GM10847 (cell line): ENCODE results near the gene C15orf61.
A peak's percentile ranks its signal among the peaks of the same experiment; 100 is the strongest.

Experiments used
- POLR2A ChIP-seq: IDR thresholded peaks from 2 replicates; pipeline ENCODE4 v1.6.1; 2011; ENCODE audit not compliant: insufficient read length; ENCODE audit errors: extremely low read depth

C15orf61 gene

DNA sequence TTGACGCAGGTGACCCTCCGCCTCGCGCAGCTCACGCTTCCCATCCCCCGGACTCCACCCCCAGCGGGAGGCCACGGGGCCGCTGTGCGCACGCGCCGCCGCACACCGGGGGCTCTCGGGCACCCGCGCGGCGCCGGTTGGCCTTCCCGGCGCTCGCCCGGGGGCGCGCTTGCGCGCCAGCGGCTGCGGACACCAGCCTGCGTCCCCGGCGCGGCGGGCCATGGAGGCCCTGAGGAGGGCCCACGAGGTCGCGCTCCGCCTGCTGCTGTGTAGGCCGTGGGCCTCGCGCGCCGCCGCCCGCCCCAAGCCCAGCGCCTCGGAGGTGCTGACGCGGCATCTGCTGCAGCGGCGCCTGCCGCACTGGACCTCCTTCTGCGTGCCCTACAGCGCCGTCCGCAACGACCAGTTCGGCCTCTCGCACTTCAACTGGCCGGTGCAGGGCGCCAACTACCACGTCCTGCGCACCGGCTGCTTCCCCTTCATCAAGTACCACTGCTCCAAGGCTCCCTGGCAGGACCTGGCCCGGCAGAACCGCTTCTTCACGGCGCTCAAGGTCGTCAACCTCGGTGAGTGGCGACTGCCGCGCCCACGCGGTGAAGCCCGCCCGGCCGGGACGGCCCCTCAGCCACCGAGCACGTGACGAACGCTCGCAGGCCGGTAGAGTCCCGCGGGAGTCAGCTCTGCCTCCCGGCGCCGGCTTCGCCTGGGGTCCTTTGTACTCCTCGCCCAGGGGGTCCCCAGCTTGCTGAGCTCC, at the start of gene C15orf61:
TSS of gene C15orf61 (plus strand) at position 103 of the 754 bp plus-strand sequence. CDS start at position 221, 118 bp downstream.
- TF ChIP-seq POLR2A = peak; percentile 62

- no peak for TF ChIP-seq POLR2A
Measured at GRCh38 chr15:67472957-67473356, 48.0 kb upstream of the C15orf61 start.

DNA sequence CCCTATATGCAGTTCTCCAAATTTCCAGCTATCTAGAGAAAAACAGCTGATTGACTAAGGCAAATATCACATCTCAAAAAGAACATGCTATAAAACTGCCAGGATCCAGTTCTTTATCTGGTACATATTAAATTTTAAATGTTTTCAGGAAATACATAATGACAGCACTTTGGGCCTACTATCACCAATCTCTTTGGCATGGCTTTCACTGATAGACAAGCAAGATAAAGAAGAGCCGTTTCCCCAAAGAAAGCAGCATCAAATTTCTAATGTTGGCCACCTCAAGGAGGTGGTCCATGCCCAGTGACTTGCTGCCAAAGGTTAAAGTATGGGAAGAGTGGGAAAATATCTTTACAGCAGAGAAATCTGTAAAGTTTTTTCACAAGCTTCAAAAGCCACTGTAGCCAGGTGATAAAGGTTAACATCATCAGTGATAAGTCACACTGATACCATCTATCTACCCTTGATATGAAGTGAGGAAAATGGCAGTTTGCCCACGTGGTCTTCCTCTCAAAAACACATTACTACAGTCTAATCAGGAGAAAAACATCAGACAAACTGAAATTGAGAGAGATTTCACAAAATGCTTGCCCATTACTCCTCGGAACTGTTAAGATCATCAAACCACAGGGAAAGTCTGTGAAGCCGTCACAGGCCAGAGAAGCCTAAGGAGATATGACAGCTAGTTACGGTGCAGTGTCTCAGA, 46.4 kb upstream of the C15orf61 start:
- TF ChIP-seq POLR2A = no peak

DNA sequence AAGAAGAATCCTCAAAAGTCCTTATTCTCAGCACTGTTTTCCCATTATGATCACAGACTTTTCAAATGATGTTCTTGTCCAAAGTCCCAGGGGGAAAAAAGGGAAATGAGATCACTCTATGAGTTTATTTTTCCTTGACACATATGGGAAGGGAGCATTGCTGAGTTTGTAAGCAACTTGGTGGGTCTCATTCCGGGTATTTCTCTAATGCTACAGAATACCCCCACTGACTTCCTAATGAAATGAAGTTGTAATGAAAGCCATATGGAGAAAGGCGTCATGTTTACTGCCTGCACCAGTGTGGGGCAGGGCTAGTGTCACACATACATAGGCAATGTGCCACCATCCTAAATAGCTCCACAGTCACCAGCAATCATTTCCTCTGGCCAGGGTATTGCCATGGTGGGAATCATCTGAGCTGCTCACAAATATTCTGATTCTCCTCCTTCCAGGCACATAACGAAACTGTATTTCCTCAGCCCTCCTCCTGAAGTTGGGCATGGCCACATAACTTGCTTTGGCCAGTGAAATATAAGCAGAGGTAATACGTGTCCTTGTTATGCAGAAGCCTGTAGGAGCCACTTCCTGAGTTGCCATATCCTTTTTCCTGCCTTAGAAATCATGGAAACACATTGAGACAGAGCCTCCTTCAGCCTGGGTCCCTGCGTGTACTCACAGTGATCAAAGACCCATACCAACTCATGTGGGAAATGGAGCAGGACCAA, 41.0 kb upstream of the C15orf61 start:
- no peak for TF ChIP-seq POLR2A

- TF ChIP-seq POLR2A = no peak
Measured at GRCh38 chr15:67480741-67481140, 40.2 kb upstream of the C15orf61 start.

- no peak for TF ChIP-seq POLR2A
Measured at GRCh38 chr15:67481680-67482079, 39.3 kb upstream of the C15orf61 start.

- TF ChIP-seq POLR2A = no peak
Measured at GRCh38 chr15:67495585-67495984, 25.3 kb upstream of the C15orf61 start.

DNA sequence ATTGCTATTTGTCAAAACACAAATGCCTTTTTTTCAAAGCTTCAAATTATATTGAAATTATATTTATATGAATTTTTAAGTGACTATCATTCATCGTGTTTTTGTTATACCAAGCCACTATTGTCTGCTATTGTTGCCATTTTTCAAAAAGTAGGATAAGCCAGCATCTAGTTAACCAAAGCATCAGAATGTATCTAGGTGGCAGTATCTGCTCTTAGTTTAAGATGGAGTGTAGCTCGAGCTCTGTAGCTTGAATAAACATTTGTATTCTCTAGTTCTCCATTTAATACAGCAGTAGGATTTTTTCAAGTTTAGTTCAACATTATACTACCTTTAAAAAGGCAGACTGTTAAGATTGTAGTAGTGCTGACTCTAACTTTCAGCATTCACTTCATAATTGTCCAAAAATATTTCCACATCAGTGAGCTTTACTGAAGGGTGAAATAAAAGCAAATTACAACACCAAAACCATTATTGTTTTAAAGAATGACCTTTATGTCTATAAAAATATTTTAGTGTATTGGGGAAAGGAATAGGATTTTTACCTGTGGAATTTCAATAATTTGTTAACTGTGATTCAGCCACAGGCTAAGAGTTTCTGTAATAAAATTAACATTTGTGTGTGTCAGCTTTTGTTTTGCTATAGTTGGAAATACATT, 19.6 kb upstream of the C15orf61 start:
- TF ChIP-seq POLR2A = no peak

DNA sequence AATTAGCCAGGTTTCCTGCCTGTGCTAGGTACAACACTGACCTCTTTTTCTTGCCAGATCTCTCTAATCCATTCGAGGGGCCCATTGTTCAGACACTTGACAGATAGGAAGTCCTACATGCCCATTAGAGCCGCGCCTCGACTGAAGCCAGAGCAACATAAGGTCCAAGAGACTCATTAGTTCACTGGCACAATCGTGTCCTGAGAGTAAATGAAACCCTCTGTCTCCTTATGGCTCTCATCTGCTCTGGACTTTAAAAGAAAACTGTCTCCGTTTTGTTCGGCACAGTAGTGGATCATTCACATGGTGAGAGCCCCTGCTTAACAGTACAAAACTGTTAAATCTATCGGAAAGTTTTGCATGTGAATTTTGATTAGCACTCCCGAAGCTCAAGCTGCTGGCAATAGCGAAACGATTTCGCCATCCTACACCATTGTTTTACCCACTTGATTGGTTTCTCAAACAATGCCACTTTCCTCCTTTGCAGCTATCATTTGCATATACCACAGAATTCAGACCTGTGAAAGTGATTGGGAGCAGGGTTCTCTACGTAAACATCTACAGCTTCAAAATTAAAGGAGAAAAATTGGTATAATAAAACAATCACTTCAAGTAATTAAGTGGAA, 19.0 kb upstream of the C15orf61 start:
- no peak for TF ChIP-seq POLR2A

- TF ChIP-seq POLR2A = no peak
Measured at GRCh38 chr15:67504056-67504455, 16.9 kb upstream of the C15orf61 start.

- TF ChIP-seq POLR2A = no peak
Measured at GRCh38 chr15:67504796-67505195, 16.1 kb upstream of the C15orf61 start.

DNA sequence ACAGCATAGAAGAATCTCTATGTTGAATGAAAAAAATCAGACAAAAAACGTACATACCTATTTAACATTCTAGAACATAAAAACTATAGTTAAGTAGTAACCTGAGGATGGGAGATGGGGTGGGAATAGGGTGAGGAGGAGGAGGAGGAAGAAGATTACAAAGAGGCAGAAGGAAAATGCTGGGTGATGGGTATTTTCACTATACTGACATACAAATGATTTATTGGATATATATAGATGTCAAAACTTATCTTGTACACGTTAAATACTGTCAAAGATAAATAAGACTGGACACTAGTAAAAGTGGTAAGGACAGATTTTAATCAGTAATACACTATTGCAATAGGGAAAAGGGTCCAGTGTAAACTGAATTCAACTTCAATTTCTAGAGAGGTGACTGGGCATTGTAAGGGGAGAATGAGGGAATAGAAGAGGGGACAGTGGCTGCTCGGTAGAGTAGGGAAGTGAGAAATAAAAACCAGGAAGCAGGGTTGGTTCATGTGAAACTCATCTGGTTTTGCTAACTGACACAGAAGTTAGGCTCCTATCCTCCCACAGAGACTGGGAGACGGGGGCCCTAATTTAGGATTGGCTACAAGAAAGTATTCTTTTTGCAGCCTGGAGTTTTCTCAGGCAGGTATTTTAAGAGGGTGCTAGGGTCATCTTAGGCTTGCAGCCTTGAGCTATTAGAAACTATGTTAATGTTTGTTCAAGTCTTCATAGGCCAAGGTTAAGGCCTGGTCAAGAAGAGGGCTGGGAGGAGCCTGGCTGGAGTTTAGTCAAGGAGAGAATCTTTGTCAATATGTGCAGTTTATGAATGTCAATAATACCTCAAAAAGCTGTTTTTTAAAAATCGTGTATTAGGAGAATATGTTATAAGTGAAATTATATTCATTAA, 15.0 kb upstream of the C15orf61 start:
- no peak for TF ChIP-seq POLR2A

- no peak for TF ChIP-seq POLR2A
Measured at GRCh38 chr15:67506775-67507747, 13.9 kb upstream of the C15orf61 start.

DNA sequence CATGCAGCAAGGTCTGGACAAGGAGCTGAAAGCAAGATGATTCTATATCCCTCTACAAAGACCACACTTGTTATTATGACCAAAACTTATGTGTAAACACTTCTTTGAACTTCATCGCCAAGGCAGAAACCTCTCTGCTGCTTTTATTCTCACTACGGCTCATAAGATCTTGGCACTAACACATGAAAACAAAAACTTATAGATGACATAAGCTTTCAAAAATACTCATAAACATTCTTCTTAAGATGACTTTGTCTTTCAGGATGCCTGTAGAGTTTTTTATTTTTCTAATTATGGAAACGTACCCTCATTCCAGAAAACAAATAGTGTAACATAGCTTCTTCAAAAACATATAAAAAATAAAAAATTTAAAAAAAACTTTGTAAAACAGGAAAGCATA, 12.5 kb upstream of the C15orf61 start:
- TF ChIP-seq POLR2A = no peak
